ENCODE results near the gene PPFIA4. TPM values are rescaled to one million over a fixed set of nuclear protein-coding genes. Genes with fewer than 3 reads are reported as not detected.

Gene PPFIA4
- total and polyA plus RNA-seq, 2 donors (not counting 3 experiments of a cell fraction or from before 2014, with no cell fraction given): 0.17 to 0.22 TPM

DNA sequence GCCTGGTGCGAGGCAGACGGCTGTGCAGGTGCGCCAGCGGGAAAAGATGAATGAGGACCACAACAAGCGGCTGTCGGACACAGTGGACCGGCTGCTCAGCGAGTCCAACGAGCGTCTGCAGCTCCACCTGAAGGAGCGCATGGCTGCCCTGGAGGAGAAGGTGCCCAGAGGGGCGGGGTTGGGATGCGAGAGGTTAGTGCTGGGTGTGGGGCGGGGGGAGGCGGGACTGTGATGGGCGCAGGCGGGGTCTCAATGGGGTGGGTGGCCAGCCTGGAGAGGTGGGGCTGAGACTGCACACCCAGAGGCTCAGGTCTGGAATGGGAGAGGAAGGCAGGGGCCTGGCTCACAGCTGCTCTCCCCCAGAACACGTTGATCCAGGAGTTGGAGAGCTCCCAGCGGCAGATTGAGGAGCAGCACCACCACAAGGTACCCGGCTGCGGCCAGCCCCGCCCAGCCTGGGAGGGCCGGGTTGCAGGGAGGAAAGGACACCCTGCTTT lies 22.3 kb downstream of the PPFIA4 start:
- no peaks in the 10 kb centered on the region for H3K79me2 ChIP-seq (ENCODE audit: control insufficient read depth, insufficient read depth, low read length)
- H4K20me1 ChIP-seq (replicated peaks; ENCODE audit: control insufficient read depth, extremely low read depth, insufficient read depth, low read length): no peaks in the 10 kb centered on the region
- intact Hi-C loops (cut with micrococcal nuclease) (no loop called here), dilution Hi-C loops (cut with MboI; ENCODE audit: extremely low pct_ligation_motif_present, low sequenced_read_pairs) (no loop called here)
- FAIRE-seq (no peak), DNase-seq (ENCODE audit: low read depth, low spot score) (no peak)
- ChIA-PET CTCF (interaction anchor here (7.5 kb wide), 1 partner anchor 9 kb away, joined by 33 read pairs; no protein-coding TSS in a partner anchor), POLR2A (no interaction called here)
- BruUV-seq (replicated peaks): no TSS peak
- H2AFZ ChIP-seq (ENCODE audit: low read depth, low read length): no peak overlapping the region
- H3K36me3 ChIP-seq (ENCODE audit: control insufficient read depth in 2 of 2, extremely low read depth in 1 of 2, insufficient read depth in 2 of 2, low read length in 2 of 2): no peaks in the 10 kb centered on the region
- no peak overlapping the region for H3K4me3 ChIP-seq (replicated peaks in 1 of 3; ENCODE audit: insufficient read depth in 1 of 3, low read depth in 1 of 3, low read length in 3 of 3)
- H3K9ac ChIP-seq (replicated peaks; ENCODE audit: extremely low read depth, insufficient read depth, low read length): no peak overlapping the region
- H3K27me3 ChIP-seq (ENCODE audit: control insufficient read depth in 2 of 2, insufficient read depth in 2 of 2, low read length in 2 of 2): no peaks in the 10 kb centered on the region
- H3K9me3 ChIP-seq (replicated peaks; ENCODE audit: control insufficient read depth, insufficient read depth, low read length): no peaks in the 10 kb centered on the region
- H3K4me2 ChIP-seq (ENCODE audit: insufficient read depth, low read length): no peak overlapping the region
- H3K4me1 ChIP-seq (ENCODE audit: control insufficient read depth, extremely low read depth, insufficient read depth, low read length): no peaks in the 10 kb centered on the region
- H3K27ac ChIP-seq (ENCODE audit: insufficient read depth, low read depth, low read length): no peak overlapping the region
- no peaks in the 10 kb centered on the region for H3K9me1 ChIP-seq (replicated peaks; ENCODE audit: control insufficient read depth, extremely low read depth, insufficient read depth, low read length)
- TF ChIP-seq FOS (IDR thresholded peaks at IDR 0.05; ENCODE audit: borderline replicate concordance, insufficient read depth, low read length): no peak
- TF ChIP-seq POLR2A (IDR thresholded peaks at IDR 0.05; ENCODE audit: low read depth, low read length): no peak
- no peak for TF ChIP-seq POLR2AphosphoS5 (IDR thresholded peaks at IDR 0.05; ENCODE audit: insufficient read depth, low read depth, low read length)
- TF ChIP-seq, protein P1, sequence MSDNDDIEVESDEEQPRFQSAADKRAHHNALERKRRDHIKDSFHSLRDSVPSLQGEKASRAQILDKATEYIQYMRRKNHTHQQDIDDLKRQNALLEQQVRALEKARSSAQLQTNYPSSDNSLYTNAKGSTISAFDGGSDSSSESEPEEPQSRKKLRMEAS (IDR thresholded peaks at IDR 0.05; ENCODE audit: insufficient read depth, insufficient read length): no peak
- no peak for TF ChIP-seq MYC (IDR thresholded peaks at IDR 0.05; ENCODE audit: low read depth, low read length)
- no peak for TF ChIP-seq EZH2 (IDR thresholded peaks at IDR 0.05; ENCODE audit: borderline replicate concordance, low read depth, low read length, severe bottlenecking)
- no peak for TF ChIP-seq GATA2 (IDR thresholded peaks at IDR 0.05; ENCODE audit: insufficient read depth, insufficient read length, low read depth, low read length)
- no peak for TF ChIP-seq JUN (IDR thresholded peaks at IDR 0.05; ENCODE audit: borderline replicate concordance, insufficient read depth, insufficient read length, low read depth)
- TF ChIP-seq, protein P2, sequence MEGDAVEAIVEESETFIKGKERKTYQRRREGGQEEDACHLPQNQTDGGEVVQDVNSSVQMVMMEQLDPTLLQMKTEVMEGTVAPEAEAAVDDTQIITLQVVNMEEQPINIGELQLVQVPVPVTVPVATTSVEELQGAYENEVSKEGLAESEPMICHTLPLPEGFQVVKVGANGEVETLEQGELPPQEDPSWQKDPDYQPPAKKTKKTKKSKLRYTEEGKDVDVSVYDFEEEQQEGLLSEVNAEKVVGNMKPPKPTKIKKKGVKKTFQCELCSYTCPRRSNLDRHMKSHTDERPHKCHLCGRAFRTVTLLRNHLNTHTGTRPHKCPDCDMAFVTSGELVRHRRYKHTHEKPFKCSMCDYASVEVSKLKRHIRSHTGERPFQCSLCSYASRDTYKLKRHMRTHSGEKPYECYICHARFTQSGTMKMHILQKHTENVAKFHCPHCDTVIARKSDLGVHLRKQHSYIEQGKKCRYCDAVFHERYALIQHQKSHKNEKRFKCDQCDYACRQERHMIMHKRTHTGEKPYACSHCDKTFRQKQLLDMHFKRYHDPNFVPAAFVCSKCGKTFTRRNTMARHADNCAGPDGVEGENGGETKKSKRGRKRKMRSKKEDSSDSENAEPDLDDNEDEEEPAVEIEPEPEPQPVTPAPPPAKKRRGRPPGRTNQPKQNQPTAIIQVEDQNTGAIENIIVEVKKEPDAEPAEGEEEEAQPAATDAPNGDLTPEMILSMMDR (IDR thresholded peaks at IDR 0.05; ENCODE audit: extremely low read depth in 1 of 2, insufficient read depth in 1 of 2, low read depth in 1 of 2, low read length in 2 of 2): no peak

All from endothelial cell of umbilical vein (primary cell).